Pancreas (tissue), 10 donors: ENCODE data around the gene NBEAL2. TPM values are rescaled to one million over a fixed set of nuclear protein-coding genes. Genes with fewer than 3 reads are reported as not detected.
A peak's percentile ranks its signal among the peaks of the same experiment; 100 is the strongest.

Source experiments
- ATAC-seq, 4 donors: fragments of 200-7000 bp; cut with Tn5 transposase; one replicate each; pipeline versions ENCODE4 v1.8.0 to v1.9.1; 2020; ENCODE audit warnings: mild to moderate bottlenecking in 4 of 4, moderate library complexity in 4 of 4
- DNase-seq, 6 donors: peaks; one replicate each; pipeline ENCODE4 v3.0.0-alpha.2; 2020
- FAIRE-seq: peaks from 2 replicates; lab custom pipeline; 2012; peaks lifted over from hg19 to GRCh38; lab: Jason Lieb, UNC
- H3K27ac ChIP-seq, 4 donors: fragments of 200-600 bp; sonication (generic); 1 replicate in 3 of 4; 2 replicates in 1 of 4; pipeline versions ENCODE4 v1.5.0 to v1.8.0; 2020
- H3K27me3 ChIP-seq, 4 donors: fragments of 200-600 bp; one replicate each; pipeline ENCODE4 v1.8.0; 2021
- H3K36me3 ChIP-seq, 3 donors: fragments of 200-600 bp; sonication (generic) in 1 of 3; one replicate each; pipeline versions ENCODE4 v1.5.0 to v1.8.0; 2020 to 2021
- H3K4me1 ChIP-seq, 3 donors: fragments of 200-600 bp; one replicate each; pipeline ENCODE4 v1.8.0; 2021
- H3K4me3 ChIP-seq, 4 donors: fragments of 200-600 bp; sonication (generic) in 2 of 4; one replicate each; pipeline versions ENCODE4 v1.5.0 to v1.8.0; 2020 to 2021
- H3K9me3 ChIP-seq, 4 donors: fragments of 200-600 bp; one replicate each; pipeline ENCODE4 v1.8.0; 2021
- whole genome bisulfite sequencing, 2 donors: extraction: QIAGEN DNeasy Blood & Tissue Kit; methylation state at CpG; one replicate each; pipeline ENCODE4 v1.1.7; 2013; 5-methylcytosine and 5-hydroxymethylcytosine counted together
- intact Hi-C, 3 donors: fragments of 100-400 bp; cut with DNase I; formaldehyde crosslinking; loops; one replicate each; pipeline versions ENCODE4 v1.11.1 to v1.14.2; 2022
- polyA plus RNA-seq, 2 donors: library from polyadenylated mRNA; stranded (reverse); fragments of 200-250 nt; gene quantifications; one replicate each; pipeline ENCODE4 v1.2.3, GENCODE V29; 2013
- total RNA-seq, 6 donors: library from RNA; stranded (reverse); fragmentation: NEBNext Ultra II Directional in 4 of 6; extraction: Animal tissue kit (Norgen Biotek cat#: 25700) in 4 of 6; gene quantifications; one replicate each; pipeline versions ENCODE4 v1.2.1 to v1.2.4, GENCODE V29; 2021 to 2023
- TF ChIP-seq, protein P1 (sequence below), 4 donors: fragments of 200-600 bp; sonication (generic) in 3 of 4; IDR thresholded peaks; one replicate each; pipeline versions ENCODE4 v1.5.0 to v1.8.0; 2021; ENCODE audit warnings: antibody characterized with exemption in 4 of 4
- donor health status: healthy with polysubstance abuse.
- donor health status: DM: no; HTN: no; CAD: no; lungs with moderate emphysema.
- donor health status: DM: no; HTN: no; CAD: no.
- donor health status: control.
- donor health status: control.
- donor health status: Bipolar disorder and iron deficiency.
- donor health status: DM: yes; HTN: yes; CAD: no.
- donor health status: DM: no; HTN: no; CAD: no.
- donor health status: DM: no; HTN: no; CAD: no.
- donor health status: DM: yes; HTN: yes; CAD: no.

NBEAL2 gene
- total and polyA plus RNA-seq, 8 donors, result 30.6 to 265 (median 46.0) TPM

DNA sequence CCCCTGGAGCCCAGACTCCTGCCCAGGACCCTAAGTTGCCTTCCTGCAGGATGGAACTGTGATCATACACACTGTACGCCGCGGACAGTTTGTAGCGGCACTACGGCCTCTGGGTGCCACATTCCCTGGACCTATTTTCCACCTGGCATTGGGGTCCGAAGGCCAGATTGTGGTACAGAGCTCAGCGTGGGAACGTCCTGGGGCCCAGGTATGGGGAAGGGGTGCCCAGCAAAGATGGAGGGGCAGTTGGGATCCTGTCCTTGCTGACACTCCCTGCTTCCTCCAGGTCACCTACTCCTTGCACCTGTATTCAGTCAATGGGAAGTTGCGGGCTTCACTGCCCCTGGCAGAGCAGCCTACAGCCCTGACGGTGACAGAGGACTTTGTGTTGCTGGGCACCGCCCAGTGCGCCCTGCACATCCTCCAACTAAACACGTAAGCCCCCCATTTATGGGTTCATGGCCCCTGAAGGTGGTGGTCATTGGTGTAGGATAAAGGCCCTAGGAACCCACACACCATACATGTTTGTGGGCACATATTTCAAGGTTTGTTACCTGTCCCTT lies 28.8 kb downstream of the NBEAL2 start:
- Histone ChIP-seq H3K27ac (no peak overlapping the region), H3K4me3 (no peak overlapping the region), H3K4me1 (no peaks in the 10 kb centered on the region), H3K36me3 (peaks cover 0 to 24% (median 0%) of the 10 kb centered on the region in 3 donors), H3K9me3 (no peaks in the 10 kb centered on the region), H3K27me3 (no peaks in the 10 kb centered on the region)
- 92 to 95% methylated on average over 13 of the region's 13 CpGs for WGBS, 2 donors
- TF ChIP-seq, protein P1, sequence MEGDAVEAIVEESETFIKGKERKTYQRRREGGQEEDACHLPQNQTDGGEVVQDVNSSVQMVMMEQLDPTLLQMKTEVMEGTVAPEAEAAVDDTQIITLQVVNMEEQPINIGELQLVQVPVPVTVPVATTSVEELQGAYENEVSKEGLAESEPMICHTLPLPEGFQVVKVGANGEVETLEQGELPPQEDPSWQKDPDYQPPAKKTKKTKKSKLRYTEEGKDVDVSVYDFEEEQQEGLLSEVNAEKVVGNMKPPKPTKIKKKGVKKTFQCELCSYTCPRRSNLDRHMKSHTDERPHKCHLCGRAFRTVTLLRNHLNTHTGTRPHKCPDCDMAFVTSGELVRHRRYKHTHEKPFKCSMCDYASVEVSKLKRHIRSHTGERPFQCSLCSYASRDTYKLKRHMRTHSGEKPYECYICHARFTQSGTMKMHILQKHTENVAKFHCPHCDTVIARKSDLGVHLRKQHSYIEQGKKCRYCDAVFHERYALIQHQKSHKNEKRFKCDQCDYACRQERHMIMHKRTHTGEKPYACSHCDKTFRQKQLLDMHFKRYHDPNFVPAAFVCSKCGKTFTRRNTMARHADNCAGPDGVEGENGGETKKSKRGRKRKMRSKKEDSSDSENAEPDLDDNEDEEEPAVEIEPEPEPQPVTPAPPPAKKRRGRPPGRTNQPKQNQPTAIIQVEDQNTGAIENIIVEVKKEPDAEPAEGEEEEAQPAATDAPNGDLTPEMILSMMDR (IDR thresholded peaks at IDR 0.05), result no peak
- ATAC-seq (no peak), DNase-seq (peak in 2 of 6 donors; percentile 5 to 16), FAIRE-seq (no peak)
- intact Hi-C loops, result no loop called here

DNA sequence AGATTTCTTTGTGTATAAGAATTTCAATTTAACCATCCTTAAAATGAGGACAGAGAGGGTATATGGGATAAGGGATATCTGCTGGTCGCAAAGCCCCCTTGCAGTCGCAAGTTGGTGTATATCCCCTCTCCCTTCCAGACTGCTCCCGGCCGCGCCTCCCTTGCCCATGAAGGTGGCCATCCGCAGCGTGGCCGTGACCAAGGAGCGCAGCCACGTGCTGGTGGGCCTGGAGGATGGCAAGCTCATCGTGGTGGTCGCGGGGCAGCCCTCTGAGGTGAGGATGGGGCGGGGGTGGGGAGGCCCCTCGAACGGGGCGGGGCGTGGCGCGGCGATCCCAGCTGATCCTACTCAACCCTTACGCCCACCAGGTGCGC lies 29.4 kb downstream of the NBEAL2 start:
- 43 to 59% methylated on average over 14 to 23 of the region's 23 CpGs for WGBS, 2 donors
- Histone ChIP-seq H3K27ac (no peak overlapping the region), H3K4me3 (peak overlapping the region; percentile 27 to 60 (median 34)), H3K4me1 (no peaks in the 10 kb centered on the region), H3K27me3 (no peaks in the 10 kb centered on the region), H3K36me3 (peaks cover 0 to 20% (median 0%) of the 10 kb centered on the region in 3 donors), H3K9me3 (no peaks in the 10 kb centered on the region)
- TF ChIP-seq, protein P1 (IDR thresholded peaks at IDR 0.05), result no peak
- intact Hi-C loops, result no loop called here
- FAIRE-seq, result no peak
- ATAC-seq, result no peak
- no peak for DNase-seq

DNA sequence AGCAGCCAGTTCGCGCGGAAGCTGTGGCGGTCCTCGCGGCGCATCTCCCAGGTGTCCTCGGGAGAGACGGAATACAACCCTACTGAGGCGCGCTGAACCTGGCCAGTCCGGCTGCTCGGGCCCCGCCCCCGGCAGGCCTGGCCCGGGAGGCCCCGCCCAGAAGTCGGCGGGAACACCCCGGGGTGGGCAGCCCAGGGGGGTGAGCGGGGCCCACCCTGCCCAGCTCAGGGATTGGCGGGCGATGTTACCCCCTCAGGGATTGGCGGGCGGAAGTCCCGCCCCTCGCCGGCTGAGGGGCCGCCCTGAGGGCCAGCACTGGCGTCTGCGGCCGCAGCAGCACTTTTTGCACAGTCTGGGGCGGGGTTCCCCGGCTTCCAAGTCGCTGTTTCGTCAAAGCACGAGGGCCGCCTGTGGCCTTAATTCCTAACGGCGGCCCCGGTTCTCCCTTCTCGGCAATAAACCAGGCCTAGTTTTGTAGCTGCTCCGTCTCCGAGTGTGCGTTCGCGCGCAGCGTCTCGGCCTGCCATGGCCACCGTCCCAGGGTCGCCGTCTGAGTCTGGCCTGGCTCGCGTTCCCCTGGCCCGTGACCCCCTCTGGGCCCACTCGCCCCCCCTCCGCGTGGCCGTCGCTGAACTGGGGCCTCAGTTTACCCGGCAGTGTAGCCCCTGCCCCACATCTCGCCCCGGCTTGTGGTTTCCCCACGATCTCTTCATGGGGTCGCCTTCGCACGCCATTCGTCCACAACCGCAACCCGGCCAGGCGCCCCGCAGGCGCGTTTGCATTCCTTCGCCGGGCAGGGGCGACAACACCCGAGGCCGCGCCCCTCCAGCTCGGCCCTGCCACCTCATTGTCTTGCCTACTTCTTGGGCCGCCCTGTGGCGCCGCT lies 30.0 kb downstream of the NBEAL2 start:
- 25 to 31% methylated on average over 58 to 85 of the region's 85 CpGs for WGBS, 2 donors
- Histone ChIP-seq H3K4me3 (peak overlapping the region; percentile 27 to 60 (median 34)), H3K27ac (peak overlapping the region in 3 of 4 donors; percentile 33 to 67 (median 52)), H3K4me1 (no peaks in the 10 kb centered on the region), H3K27me3 (no peaks in the 10 kb centered on the region), H3K9me3 (no peaks in the 10 kb centered on the region), H3K36me3 (peaks cover 0 to 20% (median 0%) of the 10 kb centered on the region in 3 donors)
- DNase-seq (peak; percentile 87 to 93 (median 90)), FAIRE-seq (no peak), ATAC-seq (peak; percentile 85 to 95 (median 92))
- TF ChIP-seq, protein P1 (IDR thresholded peaks at IDR 0.05), result no peak
- intact Hi-C loops, result no loop called here

DNA sequence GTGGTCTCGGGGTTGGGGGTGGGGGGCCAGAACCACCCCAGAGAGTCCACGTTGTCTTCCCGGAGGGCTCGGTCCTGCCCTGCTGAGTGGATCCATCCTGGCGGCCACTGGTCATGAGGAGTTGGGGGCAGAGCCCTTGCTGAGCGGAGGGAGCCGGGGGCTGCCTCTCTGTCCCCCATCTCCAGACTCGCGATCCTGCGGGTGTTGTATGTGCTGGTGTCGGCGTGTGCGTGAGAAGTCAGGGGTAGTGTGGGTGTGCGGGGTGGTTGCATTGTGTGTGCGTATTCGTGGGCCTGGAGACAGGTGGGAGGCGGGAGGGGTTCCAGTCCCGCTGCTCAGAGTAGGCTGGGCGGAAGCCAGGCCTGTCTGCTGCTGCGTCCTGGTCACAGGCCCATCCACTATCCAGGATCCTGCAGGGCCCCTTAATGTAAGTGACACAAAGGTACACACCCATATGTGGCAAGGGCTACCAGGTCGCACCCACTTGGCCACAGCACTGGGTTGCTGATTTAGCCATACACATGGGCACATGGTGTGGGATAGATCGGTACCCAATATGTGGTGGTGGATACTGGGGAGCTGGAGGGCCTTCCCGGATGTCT lies 30.7 kb downstream of the NBEAL2 start:
- WGBS, 2 donors, result 83 to 84% methylated on average over 23 of the region's 23 CpGs
- FAIRE-seq (no peak), DNase-seq (peak in 4 of 6 donors; percentile 10 to 41 (median 28)), ATAC-seq (no peak)
- TF ChIP-seq, protein P1 (IDR thresholded peaks at IDR 0.05), result no peak
- peaks cover 0 to 18% (median 0%) of the 10 kb centered on the region in 3 donors for H3K36me3 ChIP-seq
- H3K27ac ChIP-seq, result peak overlapping the region in 3 of 4 donors; percentile 33 to 67 (median 52)
- peak overlapping the region in 2 of 4 donors; percentile 35 to 60 for H3K4me3 ChIP-seq
- no peaks in the 10 kb centered on the region for H3K4me1 ChIP-seq
- H3K9me3 ChIP-seq, result no peaks in the 10 kb centered on the region
- intact Hi-C loops, result no loop called here
- no peaks in the 10 kb centered on the region for H3K27me3 ChIP-seq
